Sigmoid colon (tissue), 7 donors: ENCODE results near the gene UQCRHL. TPM values are rescaled to one million over a fixed set of nuclear protein-coding genes. Genes with fewer than 3 reads are reported as not detected.
A peak's percentile ranks its signal among the peaks of the same experiment; 100 is the strongest.

Experiments used
- DNase-seq: peaks from one replicate; pipeline ENCODE4 v3.0.0-alpha.2; 2019
- H3K27ac ChIP-seq, 4 donors: fragments of 200-600 bp; sonication (generic); one replicate each; pipeline ENCODE4 v1.5.1; 2016 to 2019; ENCODE audit warnings: mild to moderate bottlenecking in 1 of 4
- H3K27me3 ChIP-seq, 3 donors: fragments of 200-600 bp; sonication (generic); one replicate each; pipeline ENCODE4 v1.5.1; 2019; ENCODE audit warnings: mild to moderate bottlenecking in 1 of 3
- H3K36me3 ChIP-seq, 4 donors: fragments of 200-600 bp; sonication (generic); one replicate each; pipeline ENCODE4 v1.5.1; 2016 to 2019
- H3K4me1 ChIP-seq, 4 donors: fragments of 200-600 bp; sonication (generic); one replicate each; pipeline ENCODE4 v1.5.1; 2017 to 2019
- H3K4me3 ChIP-seq, 4 donors: fragments of 200-600 bp; sonication (generic); one replicate each; pipeline ENCODE4 v1.5.1; 2017 to 2019; ENCODE audit warnings: mild to moderate bottlenecking in 2 of 4, moderate library complexity in 1 of 4
- H3K9me3 ChIP-seq, 4 donors: fragments of 200-600 bp in 3 of 4; sonication (generic) in 3 of 4; one replicate each; pipeline versions ENCODE4 v1.5.1 to v1.6.1; 2013 to 2019
- EP300 ChIP-seq, 4 donors: sonication (generic); formaldehyde crosslinking; IDR thresholded peaks; one replicate each; pipeline ENCODE4 v1.6.1; 2017; ENCODE audit warnings: antibody characterized with exemption in 4 of 4
- POLR2A ChIP-seq, 2 donors: fragments of 450-650 bp; IDR thresholded peaks; one replicate each; pipeline ENCODE4 v1.6.1; 2016; ENCODE audit warnings: antibody characterized with exemption in 2 of 2, mild to moderate bottlenecking in 2 of 2, moderate library complexity in 2 of 2
- POLR2AphosphoS5 ChIP-seq, 4 donors: sonication (generic); formaldehyde crosslinking; IDR thresholded peaks; one replicate each; pipeline ENCODE4 v1.6.1; 2017; ENCODE audit warnings: antibody characterized with exemption in 4 of 4
- WGBS, 2 donors: extraction: QIAGEN DNeasy Blood & Tissue Kit; methylation state at CpG; one replicate each; pipeline ENCODE4 v1.1.7; 2013; 5-methylcytosine and 5-hydroxymethylcytosine counted together
- intact Hi-C: fragments of 100-400 bp; cut with DNase I; formaldehyde crosslinking; loops from one replicate; pipeline ENCODE4 v1.15.1; 2023
- polyA plus RNA-seq, 3 donors: library from polyadenylated mRNA; stranded (reverse); fragments of 200-250 nt; gene quantifications; one replicate each; pipeline ENCODE4 v1.2.3, GENCODE V29; 2013
- total RNA-seq, 4 donors: library from RNA; depleted of rRNA; stranded (reverse); fragments of >200 nt; gene quantifications; one replicate each; pipeline ENCODE4 v1.1.0, GENCODE V29; 2016
- TF ChIP-seq, protein P1 (sequence below), 4 experiments: fragments of 450-650 bp in 3 of 4; fragments of 200-600 bp in 1 of 4; IDR thresholded peaks; one replicate each; pipeline ENCODE4 v1.5.1; 2016 to 2019; ENCODE audit warnings: antibody characterized with exemption in 4 of 4, mild to moderate bottlenecking in 3 of 4, moderate library complexity in 2 of 4
- donor health status: healthy with polysubstance abuse.
- donor health status: Bipolar disorder and iron deficiency.
- donor health status: healthy.

The UQCRHL gene
- total and polyA plus RNA-seq, 7 donors, result 0.54 to 4.6 (median 2.2) TPM

DNA sequence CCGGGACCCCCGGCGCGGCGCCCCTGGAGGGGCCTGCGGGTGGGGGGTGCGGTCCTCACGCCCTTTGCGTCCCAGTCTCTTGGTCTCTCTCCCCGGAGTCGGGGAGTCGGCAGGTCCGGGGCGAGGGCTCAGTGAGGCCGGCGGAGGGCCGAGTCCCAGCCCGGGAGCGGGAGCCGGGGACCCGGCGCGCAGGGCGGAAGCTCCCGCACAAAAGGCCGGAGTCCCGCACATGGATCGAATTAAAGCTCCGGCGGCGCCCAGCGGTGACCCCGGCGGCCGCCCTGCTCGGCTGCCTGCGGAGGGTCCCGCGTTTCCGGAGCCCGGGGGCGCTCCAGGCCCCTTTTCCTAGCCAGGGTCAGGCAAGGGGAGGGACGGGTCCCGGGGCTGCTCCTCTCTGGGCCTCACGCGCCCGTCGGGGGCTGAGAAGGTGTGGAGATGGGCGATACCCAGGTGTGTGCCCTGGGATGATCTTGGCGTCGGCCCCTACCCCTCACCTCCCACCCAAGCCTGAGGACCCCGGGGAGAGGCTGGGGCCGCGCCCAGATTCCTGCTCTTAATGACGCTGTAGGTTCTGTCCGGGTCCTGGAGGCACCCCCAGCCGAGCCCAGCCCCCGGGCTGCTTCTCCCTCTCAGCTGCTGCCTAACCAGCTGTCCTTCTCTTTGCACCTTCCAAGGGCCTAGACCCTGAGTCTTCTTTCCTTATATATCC lies 48.3 kb downstream of the UQCRHL start:
- peak overlapping the region; percentile 79 to 94 (median 88) for H3K4me3 ChIP-seq
- H3K27ac ChIP-seq, result peak overlapping the region; percentile 79 to 84 (median 81)
- H3K36me3 ChIP-seq, result no peaks in the 10 kb centered on the region
- no peak for DNase-seq
- intact Hi-C loops, result loop anchor here (2.0 kb wide), 1 partner anchor 74 kb away; the partner anchor contains the start of gene PLEKHM2
- TF ChIP-seq POLR2A (IDR thresholded peaks at IDR 0.05) (no peak), EP300 (IDR thresholded peaks at IDR 0.05) (no peak), POLR2AphosphoS5 (IDR thresholded peaks at IDR 0.05) (no peak)
- TF ChIP-seq, protein P1, sequence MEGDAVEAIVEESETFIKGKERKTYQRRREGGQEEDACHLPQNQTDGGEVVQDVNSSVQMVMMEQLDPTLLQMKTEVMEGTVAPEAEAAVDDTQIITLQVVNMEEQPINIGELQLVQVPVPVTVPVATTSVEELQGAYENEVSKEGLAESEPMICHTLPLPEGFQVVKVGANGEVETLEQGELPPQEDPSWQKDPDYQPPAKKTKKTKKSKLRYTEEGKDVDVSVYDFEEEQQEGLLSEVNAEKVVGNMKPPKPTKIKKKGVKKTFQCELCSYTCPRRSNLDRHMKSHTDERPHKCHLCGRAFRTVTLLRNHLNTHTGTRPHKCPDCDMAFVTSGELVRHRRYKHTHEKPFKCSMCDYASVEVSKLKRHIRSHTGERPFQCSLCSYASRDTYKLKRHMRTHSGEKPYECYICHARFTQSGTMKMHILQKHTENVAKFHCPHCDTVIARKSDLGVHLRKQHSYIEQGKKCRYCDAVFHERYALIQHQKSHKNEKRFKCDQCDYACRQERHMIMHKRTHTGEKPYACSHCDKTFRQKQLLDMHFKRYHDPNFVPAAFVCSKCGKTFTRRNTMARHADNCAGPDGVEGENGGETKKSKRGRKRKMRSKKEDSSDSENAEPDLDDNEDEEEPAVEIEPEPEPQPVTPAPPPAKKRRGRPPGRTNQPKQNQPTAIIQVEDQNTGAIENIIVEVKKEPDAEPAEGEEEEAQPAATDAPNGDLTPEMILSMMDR (IDR thresholded peaks at IDR 0.05), result no peak
- peaks cover 0 to 13% (median 2%) of the 10 kb centered on the region in 3 donors for H3K27me3 ChIP-seq
- WGBS, 2 donors, result 5 to 8% methylated on average over 58 of the region's 58 CpGs
- peaks cover 0 to 51% (median 43%) of the 10 kb centered on the region in 4 donors for H3K4me1 ChIP-seq
- H3K9me3 ChIP-seq, result no peaks in the 10 kb centered on the region

DNA sequence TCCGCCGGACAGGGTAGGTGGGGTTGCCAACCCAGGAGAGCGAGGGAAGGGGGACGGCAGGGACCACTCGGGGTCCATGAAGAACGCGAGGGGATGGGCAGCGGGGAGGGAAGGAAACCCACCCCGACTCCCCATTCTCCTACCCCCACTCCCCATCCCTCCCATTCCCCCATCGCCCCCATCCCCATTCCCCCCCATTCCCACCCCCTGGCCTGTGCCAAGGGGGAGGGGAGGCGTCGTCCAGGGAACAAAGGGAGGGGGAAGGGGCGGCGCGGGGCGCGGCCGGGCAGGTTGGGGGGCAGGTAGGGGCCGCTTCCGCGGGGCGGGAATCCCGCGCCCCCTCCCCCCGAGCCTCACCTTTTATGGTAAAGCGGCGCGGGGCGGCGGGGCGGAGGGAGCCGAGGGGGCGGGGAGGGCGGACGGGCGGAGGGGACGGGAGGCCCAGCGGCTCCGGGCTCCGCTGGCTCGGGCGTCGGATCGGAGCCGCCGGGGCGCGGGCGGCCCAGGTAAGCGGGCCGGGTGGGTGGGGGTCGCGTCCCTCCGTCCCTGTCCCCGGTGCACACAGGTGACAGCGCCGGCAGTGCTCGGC lies 49.0 kb downstream of the UQCRHL start, which contains the start of gene FBLIM1:
Gene FBLIM1, plus strand, starts transcription at position 453 of the 589 bp plus-strand sequence. CDS start 6,189 bp downstream, outside the sequence.
- TF ChIP-seq POLR2A (IDR thresholded peaks at IDR 0.05), result no peak
- no peak for TF ChIP-seq POLR2AphosphoS5 (IDR thresholded peaks at IDR 0.05)
- TF ChIP-seq, protein P1 (IDR thresholded peaks at IDR 0.05), result no peak
- TF ChIP-seq EP300 (IDR thresholded peaks at IDR 0.05), result no peak
- no peaks in the 10 kb centered on the region for H3K36me3 ChIP-seq
- H3K4me1 ChIP-seq, result peaks cover 0 to 48% (median 43%) of the 10 kb centered on the region in 4 donors
- peak within 1 kb of the TSS; percentile 79 to 84 (median 81) for H3K27ac ChIP-seq
- WGBS, 2 donors, result 3% methylated on average over 58 of the region's 58 CpGs
- DNase-seq, result peak; percentile 74
- H3K9me3 ChIP-seq, result no peaks in the 10 kb centered on the region
- H3K4me3 ChIP-seq, result peak within 1 kb of the TSS; percentile 79 to 94 (median 88)
- peaks cover 0 to 13% (median 2%) of the 10 kb centered on the region in 3 donors for H3K27me3 ChIP-seq
- intact Hi-C loops, result loop anchor here (2.0 kb wide), 1 partner anchor 74 kb away; the partner anchor contains the start of gene PLEKHM2

DNA sequence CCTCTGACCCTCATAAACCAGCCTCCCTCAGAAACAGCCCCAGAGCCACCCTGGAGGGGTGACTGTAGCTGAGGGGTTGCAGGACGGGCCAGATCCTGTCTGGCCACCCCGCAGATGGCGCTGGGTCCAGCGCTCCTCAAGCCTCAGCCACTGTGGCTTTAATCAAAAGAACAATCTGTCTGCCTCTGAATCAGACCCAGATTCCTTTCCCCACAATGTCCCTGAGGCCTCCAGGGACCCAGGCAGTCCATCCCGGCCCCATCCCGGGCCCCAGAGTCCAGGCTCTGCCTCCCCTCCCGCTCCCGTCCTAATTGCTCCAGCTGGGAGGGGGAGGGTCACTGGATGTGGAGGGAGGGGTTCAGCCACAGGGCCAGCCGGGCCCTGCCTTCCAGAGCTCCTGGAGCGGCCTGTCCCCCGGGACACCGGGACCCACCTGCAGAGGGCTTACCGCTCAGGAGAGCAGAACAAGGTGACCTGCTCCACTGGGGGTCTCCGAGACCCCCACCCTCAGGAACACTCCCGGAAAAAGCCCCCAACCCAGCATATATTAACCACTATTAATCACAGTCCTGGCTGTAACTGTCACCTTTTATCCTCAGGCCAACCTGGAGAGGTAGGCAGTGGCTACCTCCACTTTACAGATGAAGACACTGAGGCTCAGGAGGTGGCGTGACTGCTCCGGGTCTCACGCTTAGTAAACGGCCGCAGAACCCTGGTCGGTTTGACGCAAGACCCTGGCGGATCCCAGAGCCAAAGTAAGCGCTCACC lies 49.7 kb downstream of the UQCRHL start:
- TF ChIP-seq POLR2AphosphoS5 (IDR thresholded peaks at IDR 0.05) (no peak), POLR2A (IDR thresholded peaks at IDR 0.05) (no peak), EP300 (IDR thresholded peaks at IDR 0.05) (no peak)
- TF ChIP-seq, protein P1 (IDR thresholded peaks at IDR 0.05), result no peak
- Histone ChIP-seq H3K36me3 (no peaks in the 10 kb centered on the region), H3K27ac (peak overlapping the region; percentile 79 to 84 (median 81)), H3K4me1 (peaks cover 0 to 48% (median 43%) of the 10 kb centered on the region in 4 donors), H3K27me3 (peaks cover 0 to 13% (median 2%) of the 10 kb centered on the region in 3 donors), H3K9me3 (no peaks in the 10 kb centered on the region), H3K4me3 (peak overlapping the region; percentile 79 to 94 (median 88))
- 4 to 15% methylated on average over 24 of the region's 24 CpGs for WGBS, 2 donors
- DNase-seq, result no peak
- intact Hi-C loops, result loop anchor here (2.0 kb wide), 1 partner anchor 73 kb away; the partner anchor contains the start of gene PLEKHM2

Other genes starting within 250 kb of the UQCRHL start
- under 1 TPM in 1 of 4 donors, not detected in 3; 0.14 TPM for gene AGMAT, start 222.6 kb downstream of the UQCRHL start, total RNA-seq
- 10 to 100 TPM in 2 of 3 donors, 1 to 10 TPM in 1; 6.6 to 18.3 (median 11.1) TPM for gene AGMAT, start 222.6 kb downstream of the UQCRHL start, polyA plus RNA-seq
- 10 to 100 TPM; 13.4 to 27.3 (median 19.8) TPM for gene DDI2, start 190.2 kb downstream of the UQCRHL start, total RNA-seq
- 10 to 100 TPM in 1 of 3 donors, 1 to 10 TPM in 2; 3.0 to 12.5 (median 5.3) TPM for gene DDI2, start 190.2 kb downstream of the UQCRHL start, polyA plus RNA-seq
- gene PLEKHM2, start 123.3 kb downstream of the UQCRHL start, total RNA-seq, result 10 to 100 TPM; 28.6 to 49.6 (median 33.9) TPM
- gene PLEKHM2, start 123.3 kb downstream of the UQCRHL start, polyA plus RNA-seq, result 10 to 100 TPM; 19.8 to 34.4 (median 20.8) TPM
- 1 to 10 TPM in 3 of 4 donors, under 1 TPM in 1; 0.36 to 1.8 (median 1.6) TPM for gene SLC25A34, start 71.4 kb downstream of the UQCRHL start, total RNA-seq
- 10 to 100 TPM in 2 of 3 donors, 1 to 10 TPM in 1; 3.0 to 16.0 (median 12.1) TPM for gene SLC25A34, start 71.4 kb downstream of the UQCRHL start, polyA plus RNA-seq
- gene TMEM82, start 65.2 kb downstream of the UQCRHL start, total RNA-seq, result under 1 TPM in 1 of 4 donors, not detected in 3; 0.55 TPM
- gene TMEM82, start 65.2 kb downstream of the UQCRHL start, polyA plus RNA-seq, result 10 to 100 TPM in 2 of 3 donors, 1 to 10 TPM in 1; 4.8 to 19.3 (median 17.3) TPM
- 10 to 100 TPM; 28.1 to 53.2 (median 49.8) TPM for gene FBLIM1, start 48.9 kb downstream of the UQCRHL start, total RNA-seq
- 100 to 1,000 TPM; 107 to 227 (median 175) TPM for gene FBLIM1, start 48.9 kb downstream of the UQCRHL start, polyA plus RNA-seq
- gene SPEN, start 40.1 kb upstream of the UQCRHL start, total RNA-seq, result 10 to 100 TPM; 20.4 to 38.5 (median 22.6) TPM
- 10 to 100 TPM in 1 of 3 donors, 1 to 10 TPM in 2; 7.4 to 28.3 (median 9.0) TPM for gene SPEN, start 40.1 kb upstream of the UQCRHL start, polyA plus RNA-seq
- 10 to 100 TPM; 22.1 to 38.5 (median 26.5) TPM for gene ZBTB17, start 168.5 kb upstream of the UQCRHL start, total RNA-seq
- gene ZBTB17, start 168.5 kb upstream of the UQCRHL start, polyA plus RNA-seq, result 10 to 100 TPM; 17.4 to 38.7 (median 18.3) TPM
- gene SRARP, start 196.6 kb upstream of the UQCRHL start, total RNA-seq, result not detected
- under 1 TPM in 1 of 3 donors, not detected in 2; under 0.01 TPM for gene SRARP, start 196.6 kb upstream of the UQCRHL start, polyA plus RNA-seq
- 100 to 1,000 TPM in 2 of 4 donors, 10 to 100 TPM in 2; 44.4 to 224 (median 86.3) TPM for gene HSPB7, start 210.4 kb upstream of the UQCRHL start, total RNA-seq
- gene HSPB7, start 210.4 kb upstream of the UQCRHL start, polyA plus RNA-seq, result 10 to 100 TPM in 1 of 3 donors, 1 to 10 TPM in 2; 6.7 to 22.7 (median 7.2) TPM
- gene CLCNKA, start 214.4 kb upstream of the UQCRHL start, total RNA-seq, result 1 to 10 TPM in 1 of 4 donors, not detected in 3; 1.1 TPM
- under 1 TPM in 1 of 3 donors, not detected in 2; 0.13 TPM for gene CLCNKA, start 214.4 kb upstream of the UQCRHL start, polyA plus RNA-seq
- under 1 TPM in 3 of 4 donors, not detected in 1; 0.28 to 0.71 (median 0.33) TPM for gene CLCNKB, start 236.1 kb upstream of the UQCRHL start, total RNA-seq
- under 1 TPM in 1 of 3 donors, not detected in 2; 0.04 TPM for gene CLCNKB, start 236.1 kb upstream of the UQCRHL start, polyA plus RNA-seq